ENCODE measurements around the gene ABCB6. TPM values are rescaled to one million over a fixed set of nuclear protein-coding genes. Genes with fewer than 3 reads are reported as not detected.
"Not testable (repeated sequence)": the region's sequence is repeated elsewhere in the genome, so short reads cannot be mapped to it uniquely, and the experiment has no call there.

ABCB6 gene
- total RNA-seq, 1 donor from 2014 or later, result 46.1 TPM

DNA sequence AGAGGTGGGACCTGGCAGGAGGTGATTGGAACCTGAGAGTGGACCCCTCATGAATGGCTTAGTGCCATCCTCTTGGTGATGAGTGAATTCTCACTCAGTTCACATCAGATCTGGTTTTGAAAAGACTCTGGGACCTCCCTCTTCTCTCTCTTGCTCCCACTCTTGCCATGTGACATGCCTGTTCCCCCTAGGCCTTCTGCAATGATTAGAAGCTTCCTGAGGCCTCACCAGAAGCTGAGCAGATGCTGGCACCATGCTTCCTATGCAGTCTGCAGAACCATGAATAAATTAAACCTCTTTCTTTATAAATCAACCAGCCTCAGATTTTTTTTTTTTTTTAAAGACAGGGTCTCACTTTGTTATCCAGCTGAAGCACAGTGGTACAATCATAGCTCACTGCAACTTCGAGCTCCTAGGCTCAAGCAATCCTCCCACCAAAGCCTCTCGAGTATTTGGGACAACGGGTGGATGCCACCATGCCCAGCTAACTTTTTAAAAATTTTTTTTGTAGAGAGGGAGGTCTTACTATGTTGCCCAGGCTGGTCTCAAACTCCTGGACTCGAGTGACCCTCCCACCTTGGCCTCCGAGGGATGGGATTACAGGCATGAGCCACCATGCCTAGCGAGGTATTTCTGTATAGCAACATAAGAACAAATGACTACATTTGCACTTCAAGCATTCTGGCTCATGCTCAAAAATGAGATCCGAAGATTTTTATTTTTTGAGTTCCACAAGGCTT, 14.2 kb downstream of the ABCB6 start:
- Histone ChIP-seq H3K4me3 (ENCODE audit: low read depth, low read length) (no peak overlapping the region), H3K27me3 (ENCODE audit: control insufficient read depth, insufficient read depth, low read length) (no peaks in the 10 kb centered on the region), H3K36me3 (ENCODE audit: control insufficient read depth, insufficient read depth, low read length) (peaks cover 6% of the 10 kb centered on the region)
- TF ChIP-seq, protein P1, sequence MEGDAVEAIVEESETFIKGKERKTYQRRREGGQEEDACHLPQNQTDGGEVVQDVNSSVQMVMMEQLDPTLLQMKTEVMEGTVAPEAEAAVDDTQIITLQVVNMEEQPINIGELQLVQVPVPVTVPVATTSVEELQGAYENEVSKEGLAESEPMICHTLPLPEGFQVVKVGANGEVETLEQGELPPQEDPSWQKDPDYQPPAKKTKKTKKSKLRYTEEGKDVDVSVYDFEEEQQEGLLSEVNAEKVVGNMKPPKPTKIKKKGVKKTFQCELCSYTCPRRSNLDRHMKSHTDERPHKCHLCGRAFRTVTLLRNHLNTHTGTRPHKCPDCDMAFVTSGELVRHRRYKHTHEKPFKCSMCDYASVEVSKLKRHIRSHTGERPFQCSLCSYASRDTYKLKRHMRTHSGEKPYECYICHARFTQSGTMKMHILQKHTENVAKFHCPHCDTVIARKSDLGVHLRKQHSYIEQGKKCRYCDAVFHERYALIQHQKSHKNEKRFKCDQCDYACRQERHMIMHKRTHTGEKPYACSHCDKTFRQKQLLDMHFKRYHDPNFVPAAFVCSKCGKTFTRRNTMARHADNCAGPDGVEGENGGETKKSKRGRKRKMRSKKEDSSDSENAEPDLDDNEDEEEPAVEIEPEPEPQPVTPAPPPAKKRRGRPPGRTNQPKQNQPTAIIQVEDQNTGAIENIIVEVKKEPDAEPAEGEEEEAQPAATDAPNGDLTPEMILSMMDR (IDR thresholded peaks at IDR 0.05; ENCODE audit: insufficient read depth, low read length, severe bottlenecking), result no peak
- no peak for FAIRE-seq
- no peak for DNase-seq (ENCODE audit: low read depth)

DNA sequence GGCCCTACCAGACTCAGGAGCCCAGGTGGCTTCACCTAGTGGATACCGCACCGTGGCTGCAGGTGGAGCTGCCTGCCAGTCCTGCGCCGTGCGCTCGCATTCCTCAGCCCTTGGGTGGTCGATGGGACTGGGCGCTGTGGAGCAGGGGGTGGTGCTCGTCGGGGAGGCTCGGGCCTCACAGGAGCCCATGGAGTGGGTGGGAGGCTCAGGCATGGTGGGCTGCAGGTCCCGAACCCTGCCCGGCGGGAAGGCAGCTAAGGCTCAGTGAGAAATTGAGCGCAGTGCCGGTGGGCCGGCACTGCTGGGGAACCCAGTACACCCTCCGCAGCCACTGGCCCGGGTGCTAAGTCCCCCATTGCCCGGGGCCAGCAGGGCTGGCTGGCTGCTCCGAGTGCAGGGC, 17.4 kb downstream of the ABCB6 start:
- not testable (repeated sequence) for DNase-seq (ENCODE audit: low read depth); H3K36me3 ChIP-seq (ENCODE audit: control insufficient read depth, insufficient read depth, low read length); FAIRE-seq; H3K4me3 ChIP-seq (ENCODE audit: low read depth, low read length); H3K27me3 ChIP-seq (ENCODE audit: control insufficient read depth, insufficient read depth, low read length)

DNA sequence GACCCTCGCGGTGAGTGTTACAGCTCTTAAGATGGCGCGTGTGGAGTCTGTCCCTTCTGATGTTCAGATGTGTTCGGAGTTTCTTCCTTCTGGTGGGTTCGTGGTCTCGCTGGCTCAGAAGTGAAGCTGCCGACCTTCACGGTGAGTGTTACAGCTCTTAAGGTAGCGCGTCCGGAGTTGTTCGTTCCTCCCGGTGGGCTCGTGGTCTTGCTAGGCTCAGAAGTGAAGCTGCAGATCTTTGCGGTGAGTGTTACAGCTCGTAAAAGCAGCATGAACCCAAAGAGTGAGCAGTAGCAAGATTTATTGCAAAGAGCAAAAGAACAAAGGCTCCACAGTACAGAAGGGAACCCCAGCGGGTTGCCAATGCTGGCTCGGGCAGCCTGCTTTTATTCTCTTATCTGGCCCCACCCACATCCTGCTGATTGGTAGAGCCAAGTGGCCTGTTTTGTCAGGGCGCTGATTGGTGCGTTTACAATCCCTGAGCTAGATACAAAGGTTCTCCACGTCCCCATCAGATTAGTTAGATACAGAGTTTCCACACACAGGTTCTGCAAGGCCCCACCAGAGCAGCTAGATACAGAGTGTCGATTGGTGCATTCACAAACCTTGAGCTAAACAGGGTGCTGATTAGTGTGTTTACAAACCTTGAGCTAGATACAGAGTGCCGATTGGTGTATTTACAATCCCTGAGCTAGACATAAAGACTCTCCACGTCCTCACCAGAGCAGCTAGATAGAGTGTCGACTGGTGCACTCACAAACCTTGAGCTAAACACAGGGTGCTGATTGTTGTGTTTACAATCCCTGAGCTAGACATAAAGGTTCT, 18.0 kb downstream of the ABCB6 start:
- not testable (repeated sequence) for H3K27me3 ChIP-seq (ENCODE audit: control insufficient read depth, insufficient read depth, low read length); FAIRE-seq; DNase-seq (ENCODE audit: low read depth); H3K36me3 ChIP-seq (ENCODE audit: control insufficient read depth, insufficient read depth, low read length); H3K4me3 ChIP-seq (ENCODE audit: low read depth, low read length)

DNA sequence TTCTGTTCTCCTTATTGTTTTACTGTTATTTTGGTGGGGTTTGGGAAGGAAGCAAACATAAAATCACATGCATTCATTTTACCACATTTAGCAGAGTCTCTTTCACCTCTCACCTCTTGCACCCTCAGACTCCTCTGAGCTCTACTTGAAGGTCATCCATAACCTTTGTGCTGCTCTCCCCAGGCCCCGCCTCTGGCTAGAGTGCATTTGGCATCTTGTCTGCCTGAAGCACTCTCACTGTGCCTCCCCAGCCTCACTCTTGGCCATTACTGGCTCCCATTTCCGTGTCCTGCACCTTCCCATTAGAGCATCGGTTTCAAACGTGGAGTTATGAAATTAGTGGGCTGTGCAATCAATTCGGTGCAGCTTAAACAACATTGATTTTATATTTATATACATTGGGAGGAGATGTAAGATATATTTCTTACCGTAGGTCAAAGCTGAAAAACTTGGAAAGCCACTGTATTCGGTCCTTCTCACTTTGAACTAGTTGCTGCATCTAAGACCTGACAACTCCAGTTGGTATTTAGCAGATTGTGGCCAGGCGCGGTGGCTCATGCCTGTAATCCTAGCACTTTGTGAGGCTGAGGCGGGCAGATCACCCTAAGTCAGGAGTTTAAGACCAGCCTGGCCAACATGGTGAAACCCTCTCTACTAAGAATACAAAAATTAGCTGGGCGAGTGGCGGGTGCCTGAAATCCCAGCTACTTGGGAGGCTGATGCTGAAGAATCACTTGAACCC, 19.1 kb downstream of the ABCB6 start:
- no peak overlapping the region for H3K4me3 ChIP-seq (ENCODE audit: low read depth, low read length)
- TF ChIP-seq, protein P1 (IDR thresholded peaks at IDR 0.05; ENCODE audit: insufficient read depth, low read length, severe bottlenecking), result no peak
- no peaks in the 10 kb centered on the region for H3K36me3 ChIP-seq (ENCODE audit: control insufficient read depth, insufficient read depth, low read length)
- DNase-seq (ENCODE audit: low read depth) (no peak), FAIRE-seq (no peak)
- no peaks in the 10 kb centered on the region for H3K27me3 ChIP-seq (ENCODE audit: control insufficient read depth, insufficient read depth, low read length)

DNA sequence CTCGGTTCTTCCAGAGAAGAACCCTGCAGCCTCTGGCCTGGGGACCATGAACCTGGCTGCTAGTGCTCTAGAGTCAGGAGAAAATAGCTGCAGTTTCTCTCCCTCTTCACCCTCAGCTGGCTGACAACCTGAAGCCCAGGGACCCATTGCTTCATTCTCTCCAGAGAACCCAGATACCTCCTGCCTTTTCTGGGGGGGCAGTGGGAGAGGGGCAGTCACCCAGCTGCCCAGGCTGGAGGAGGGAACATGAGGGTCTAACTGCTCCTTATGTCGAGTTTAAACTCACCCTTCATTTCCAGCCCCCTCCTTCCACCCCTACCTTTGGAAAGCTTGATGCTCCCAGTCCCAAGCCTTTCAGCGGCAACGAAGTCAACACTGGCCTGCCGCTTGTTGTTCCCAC, 19.8 kb downstream of the ABCB6 start:
- no peak for FAIRE-seq
- H3K36me3 ChIP-seq (ENCODE audit: control insufficient read depth, insufficient read depth, low read length), result no peaks in the 10 kb centered on the region

DNA sequence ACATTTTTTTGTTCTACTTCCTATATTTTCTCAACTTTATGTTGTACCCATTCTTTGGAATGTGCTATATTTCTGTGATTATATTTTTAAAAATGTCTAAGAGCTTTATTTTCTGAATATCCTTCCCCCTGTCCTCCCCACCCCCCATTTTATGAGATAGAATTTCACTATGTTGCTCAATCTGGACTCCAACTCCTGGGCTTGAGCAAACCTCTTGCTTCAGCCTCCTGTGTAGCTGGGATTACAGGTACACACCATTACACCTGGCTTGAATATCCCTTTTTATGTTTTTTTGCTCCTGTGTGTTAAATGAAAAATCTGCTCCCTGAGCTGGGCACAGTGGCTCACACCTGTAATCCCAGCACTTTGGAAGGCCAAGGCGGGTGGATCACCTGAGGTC, 21.4 kb downstream of the ABCB6 start:
- no peak for DNase-seq (ENCODE audit: low read depth)
- Histone ChIP-seq H3K27me3 (ENCODE audit: control insufficient read depth, insufficient read depth, low read length) (no peaks in the 10 kb centered on the region), H3K4me3 (ENCODE audit: low read depth, low read length) (no peak overlapping the region), H3K36me3 (ENCODE audit: control insufficient read depth, insufficient read depth, low read length) (no peaks in the 10 kb centered on the region)
- TF ChIP-seq, protein P1 (IDR thresholded peaks at IDR 0.05; ENCODE audit: insufficient read depth, low read length, severe bottlenecking), result no peak
- no peak for FAIRE-seq

More for the DNA sequence above, 19.8 kb downstream of the ABCB6 start:
- TF ChIP-seq, protein P1 (IDR thresholded peaks at IDR 0.05; ENCODE audit: insufficient read depth, low read length, severe bottlenecking), result no peak
- DNase-seq (ENCODE audit: low read depth), result no peak
- H3K4me3 ChIP-seq (ENCODE audit: low read depth, low read length), result no peak overlapping the region
- H3K27me3 ChIP-seq (ENCODE audit: control insufficient read depth, insufficient read depth, low read length), result no peaks in the 10 kb centered on the region

All from bronchial epithelial cell (primary cell).